ENCODE results near the gene EIF5. TPM values are rescaled to one million over a fixed set of nuclear protein-coding genes. Genes with fewer than 3 reads are reported as not detected.

The EIF5 gene
- 139 to 283 TPM (median 221 TPM) in 3 replicates for polyA plus RNA-seq
- polyA plus RNA-seq (2011; ENCODE audit: low read depth): 273 TPM
- polyA plus RNA-seq (2011; cell fraction: cytosol; rRNA removed): 115 and 191 TPM in 2 replicates
- polyA plus RNA-seq (2011; cell fraction: nucleus; rRNA removed): 159 and 203 TPM in 2 replicates
- polyA plus RNA-seq (2012; ENCODE audit: low replicate concordance): 132 and 196 TPM in 2 replicates
- 54.1 to 141 TPM (median 61.6 TPM) in 3 replicates for polyA minus RNA-seq
- 65.4 TPM for polyA minus RNA-seq (2011; cell fraction: cytosol; rRNA and poly(A)+ RNA removed)
- 58.7 and 107 TPM in 2 replicates for polyA minus RNA-seq (2011; cell fraction: nucleus; rRNA and poly(A)+ RNA removed)

- Histone ChIP-seq H3K9ac (ENCODE audit: control insufficient read depth, extremely low read depth, insufficient read depth, low read length) (peak within 1 kb of the TSS; percentile 98), H2AFZ (ENCODE audit: control insufficient read depth, low read length) (peak within 1 kb of the TSS; percentile 91), H3K9me1 (ENCODE audit: control insufficient read depth, extremely low read depth, insufficient read depth, low read length) (no peaks in the 10 kb centered on the region), H3K4me1 (ENCODE audit: control insufficient read depth, extremely low read depth, insufficient read depth, low read length) (peaks cover 16% of the 10 kb centered on the region), H3K27ac (ENCODE audit: control insufficient read depth, insufficient read depth, low read length) (peak within 1 kb of the TSS; percentile 97), H3K4me3 (ENCODE audit: control insufficient read depth in 2 of 3, extremely low read depth in 1 of 3, insufficient read depth in 2 of 3, low read depth in 1 of 3, low read length in 3 of 3) (peak within 1 kb of the TSS; percentile 64 to 99 (median 97)), H3K27me3 (ENCODE audit: control insufficient read depth, extremely low read depth, insufficient read depth, low read length) (no peaks in the 10 kb centered on the region), H3K4me2 (ENCODE audit: control insufficient read depth, extremely low read depth, insufficient read depth, low read depth, low read length) (peak within 1 kb of the TSS; percentile 96), H4K20me1 (ENCODE audit: control insufficient read depth, extremely low read depth, insufficient read depth, low read length) (peaks cover 18% of the 10 kb centered on the region), H3K9me3 (ENCODE audit: control insufficient read depth, low read depth, low read length) (no peaks in the 10 kb centered on the region), H3K79me2 (ENCODE audit: control insufficient read depth, insufficient read depth, low read length) (peaks cover 51% of the 10 kb centered on the region), H3K36me3 (ENCODE audit: control insufficient read depth in 2 of 2, extremely low read depth in 1 of 2, insufficient read depth in 2 of 2, low read length in 2 of 2) (peaks cover 31 to 41% of the 10 kb centered on the region in 2 experiments)
- dilution Hi-C loops (cut with MboI; ENCODE audit: extremely low pct_ligation_motif_present, low sequenced_read_pairs): no loop called here
- TF ChIP-seq EZH2 (IDR thresholded peaks at IDR 0.05; ENCODE audit: low read length): no peak
- TF ChIP-seq CTCF (optimal IDR thresholded peaks at IDR 0.05 in 1 of 3, IDR thresholded peaks at IDR 0.05 in 1 of 3, conservative IDR thresholded peaks at IDR 0.05 in 1 of 3; ENCODE audit: extremely low read depth in 1 of 3, insufficient read depth in 2 of 3, low read length in 3 of 3): peak in 1 of 3 experiments; percentile 38
- DNase-seq (ENCODE audit: low read depth, low spot score) (peak; percentile 94), FAIRE-seq (no peak)
Observed at GRCh38 chr14:103333754-103334643, at the start of gene EIF5. Gene EIF5 (plus strand): TSS chr14:103334237. CDS start chr14:103335861, 1,624 bp downstream.

GRCh38 chr14:103284574-103285467 lies 49.2 kb upstream of the EIF5 start:
- H3K79me2 ChIP-seq (ENCODE audit: control insufficient read depth, insufficient read depth, low read length): no peaks in the 10 kb centered on the region
- H3K27me3 ChIP-seq (ENCODE audit: control insufficient read depth, extremely low read depth, insufficient read depth, low read length): peaks cover 26% of the 10 kb centered on the region
- peak overlapping the region; percentile 18 for H3K4me2 ChIP-seq (ENCODE audit: control insufficient read depth, extremely low read depth, insufficient read depth, low read depth, low read length)
- H3K4me1 ChIP-seq (ENCODE audit: control insufficient read depth, extremely low read depth, insufficient read depth, low read length): peaks cover 2% of the 10 kb centered on the region
- DNase-seq (ENCODE audit: low read depth, low spot score): no peak
- no peak overlapping the region for H3K9ac ChIP-seq (ENCODE audit: control insufficient read depth, extremely low read depth, insufficient read depth, low read length)
- H3K4me3 ChIP-seq (ENCODE audit: control insufficient read depth in 2 of 3, extremely low read depth in 1 of 3, insufficient read depth in 2 of 3, low read depth in 1 of 3, low read length in 3 of 3): no peak overlapping the region
- dilution Hi-C loops (cut with MboI; ENCODE audit: extremely low pct_ligation_motif_present, low sequenced_read_pairs): no loop called here
- no peaks in the 10 kb centered on the region for H3K36me3 ChIP-seq (ENCODE audit: control insufficient read depth in 2 of 2, extremely low read depth in 1 of 2, insufficient read depth in 2 of 2, low read length in 2 of 2)
- H2AFZ ChIP-seq (ENCODE audit: control insufficient read depth, low read length): no peak overlapping the region
- H3K27ac ChIP-seq (ENCODE audit: control insufficient read depth, insufficient read depth, low read length): no peak overlapping the region
- no peak for TF ChIP-seq EZH2 (IDR thresholded peaks at IDR 0.05; ENCODE audit: low read length)
- no peak for TF ChIP-seq CTCF (optimal IDR thresholded peaks at IDR 0.05 in 1 of 3, IDR thresholded peaks at IDR 0.05 in 1 of 3, conservative IDR thresholded peaks at IDR 0.05 in 1 of 3; ENCODE audit: extremely low read depth in 1 of 3, insufficient read depth in 2 of 3, low read length in 3 of 3)
- no peaks in the 10 kb centered on the region for H4K20me1 ChIP-seq (ENCODE audit: control insufficient read depth, extremely low read depth, insufficient read depth, low read length)
- peak; percentile 20 for FAIRE-seq
- H3K9me3 ChIP-seq (ENCODE audit: control insufficient read depth, low read depth, low read length): no peaks in the 10 kb centered on the region
- H3K9me1 ChIP-seq (ENCODE audit: control insufficient read depth, extremely low read depth, insufficient read depth, low read length): no peaks in the 10 kb centered on the region

Data from keratinocyte (primary cell).